ENCODE measurements around the gene ANP32B. TPM values are rescaled to one million over a fixed set of nuclear protein-coding genes. Genes with fewer than 3 reads are reported as not detected.
A peak's percentile ranks its signal among the peaks of the same experiment; 100 is the strongest.
"Not testable (repeated sequence)": the region's sequence is repeated elsewhere in the genome, so short reads cannot be mapped to it uniquely, and the experiment has no call there.

The ANP32B gene
- 277 TPM for polyA plus RNA-seq (2012; ENCODE audit: missing spikeins)

DNA sequence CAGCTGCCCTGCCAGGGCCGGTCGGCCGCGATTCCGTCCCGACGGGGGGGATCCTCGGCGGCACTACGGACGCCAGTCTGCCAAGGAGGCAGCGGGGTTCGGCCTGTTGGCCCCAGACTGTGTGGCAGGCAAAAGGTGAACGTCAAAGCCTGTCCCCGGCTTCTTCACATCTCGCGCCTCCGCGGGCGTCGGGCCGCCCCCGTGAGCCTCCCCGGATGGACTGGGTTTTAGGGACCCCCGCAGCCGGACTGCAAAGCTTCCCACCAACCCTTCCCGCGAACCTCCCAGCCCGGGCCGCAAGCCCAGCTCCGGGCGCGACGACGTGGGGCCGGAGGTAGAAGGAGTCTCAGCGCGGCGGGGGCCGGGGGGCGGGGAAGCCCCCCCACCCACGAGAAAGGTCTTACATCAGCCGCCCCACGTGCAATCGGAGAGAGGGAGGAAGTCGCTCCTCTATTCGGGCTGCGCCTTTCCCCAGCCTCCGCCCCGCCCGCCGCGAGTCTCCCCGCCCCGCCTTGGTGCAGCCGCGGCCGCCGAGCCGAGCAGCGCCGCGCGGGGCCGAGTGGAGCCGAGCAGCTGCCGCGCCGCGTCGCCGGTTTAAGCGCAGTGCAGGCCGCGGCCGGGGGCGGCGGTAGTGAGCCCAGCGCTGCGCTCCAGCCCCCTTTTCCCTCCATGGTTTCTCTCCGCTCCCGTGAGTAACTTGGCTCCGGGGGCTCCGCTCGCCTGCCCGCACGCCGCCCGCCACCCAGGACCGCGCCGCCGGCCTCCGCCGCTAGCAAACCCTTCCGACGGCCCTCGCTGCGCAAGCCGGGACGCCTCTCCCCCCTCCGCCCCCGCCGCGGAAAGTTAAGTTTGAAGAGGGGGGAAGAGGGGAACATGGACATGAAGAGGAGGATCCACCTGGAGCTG, at the start of gene ANP32B:
Gene ANP32B (plus strand): TSS at position 659 of the 906 bp plus-strand sequence. CDS start 215 bp downstream, at position 874.
- peak; percentile 97 for FAIRE-seq
- DNase-seq (ENCODE audit: insufficient read length): peak; percentile 78
- TF ChIP-seq POLR2AphosphoS5 (IDR thresholded peaks at IDR 0.05; ENCODE audit: low read depth, low read length) (peak; percentile 48; the same call in 1 of the 2 replicates), POLR2A (IDR thresholded peaks at IDR 0.05; ENCODE audit: low read depth, low read length) (no peak), TAF1 (IDR thresholded peaks at IDR 0.05; ENCODE audit: borderline replicate concordance, low read depth, low read length) (peak; percentile 48; the same call in 1 of the 2 replicates)

- DNase-seq (ENCODE audit: insufficient read length): no peak
- TF ChIP-seq TAF1 (IDR thresholded peaks at IDR 0.05; ENCODE audit: borderline replicate concordance, low read depth, low read length) (no peak), POLR2AphosphoS5 (IDR thresholded peaks at IDR 0.05; ENCODE audit: low read depth, low read length) (no peak), POLR2A (IDR thresholded peaks at IDR 0.05; ENCODE audit: low read depth, low read length) (no peak)
- no peak for FAIRE-seq
These were observed 48.6 kb upstream of the ANP32B start for GRCh38 chr9:97934321-97935115.

DNA sequence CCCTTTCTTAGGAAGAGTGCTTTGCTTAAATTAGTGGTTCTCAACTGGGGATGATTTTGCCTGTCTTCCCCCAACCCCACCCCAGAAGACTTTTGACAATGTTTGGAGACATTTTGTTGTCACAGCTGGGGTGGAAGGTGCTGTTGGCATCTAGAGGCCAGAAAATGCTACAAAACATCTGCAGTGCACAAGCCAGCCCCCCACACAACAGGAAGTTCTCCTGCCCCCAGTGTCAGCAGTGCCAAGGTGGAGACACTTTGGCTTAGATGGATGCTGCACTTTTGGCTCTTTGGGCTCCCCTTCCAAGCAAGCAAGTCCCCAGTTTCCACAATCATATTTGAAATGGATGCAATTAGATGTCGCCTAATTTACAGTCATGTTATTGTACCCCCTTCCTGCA, 47.9 kb upstream of the ANP32B start:
- no peak for TF ChIP-seq POLR2A (IDR thresholded peaks at IDR 0.05; ENCODE audit: low read depth, low read length)
- no peak for TF ChIP-seq TAF1 (IDR thresholded peaks at IDR 0.05; ENCODE audit: borderline replicate concordance, low read depth, low read length)
- no peak for TF ChIP-seq POLR2AphosphoS5 (IDR thresholded peaks at IDR 0.05; ENCODE audit: low read depth, low read length)
- DNase-seq (ENCODE audit: insufficient read length): no peak
- FAIRE-seq: no peak

DNA sequence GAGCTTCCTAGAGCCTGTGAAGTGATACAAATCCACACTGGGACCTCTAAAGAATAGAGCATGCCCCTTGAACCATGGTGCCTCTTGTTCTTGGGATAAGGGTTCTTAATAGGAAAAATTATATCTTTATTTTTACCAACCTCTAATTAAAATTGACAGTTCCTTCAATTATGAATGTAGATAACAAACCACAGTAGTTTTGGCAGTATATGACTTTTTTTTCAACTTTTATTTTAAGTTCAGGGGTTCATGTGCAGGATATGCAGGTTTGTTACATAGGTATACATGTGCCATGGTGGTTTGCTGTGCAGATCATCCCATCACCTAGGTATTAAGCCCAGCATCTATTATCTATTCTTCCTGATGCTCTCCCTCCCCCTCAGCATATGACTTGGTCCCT, 46.1 kb upstream of the ANP32B start:
- TF ChIP-seq POLR2A (IDR thresholded peaks at IDR 0.05; ENCODE audit: low read depth, low read length) (no peak), TAF1 (IDR thresholded peaks at IDR 0.05; ENCODE audit: borderline replicate concordance, low read depth, low read length) (no peak), POLR2AphosphoS5 (IDR thresholded peaks at IDR 0.05; ENCODE audit: low read depth, low read length) (no peak)
- FAIRE-seq (no peak), DNase-seq (ENCODE audit: insufficient read length) (no peak)

DNA sequence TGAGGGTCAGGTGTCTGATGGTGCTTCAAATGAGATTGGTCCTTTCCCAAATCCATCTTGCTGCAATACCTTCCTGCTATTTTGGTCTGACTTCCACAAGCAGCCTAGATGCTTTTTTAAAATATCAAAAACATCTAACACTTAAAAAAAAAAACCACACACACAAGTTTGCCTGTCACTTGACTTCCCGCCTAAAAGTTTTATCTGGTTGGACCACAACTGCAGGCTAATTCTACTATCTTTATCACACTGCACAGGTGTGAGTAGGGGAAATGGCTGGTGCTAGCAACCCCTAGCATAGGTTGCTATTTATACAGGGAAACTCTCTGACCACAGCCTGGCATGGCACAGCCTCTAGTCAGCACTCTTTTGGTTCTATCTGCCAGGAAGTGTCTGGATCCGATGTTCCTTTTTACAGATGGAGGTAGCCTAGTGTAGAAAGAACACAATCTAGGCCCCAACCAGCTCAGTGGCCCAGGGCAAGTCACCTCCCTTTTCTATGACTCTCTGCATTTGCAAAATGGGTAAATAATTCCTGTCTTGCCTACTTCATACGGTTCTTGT, 45.0 kb upstream of the ANP32B start, which contains the start of gene HEMGN:
Gene HEMGN (minus strand): TSS at position 92 of the 564 bp plus-strand sequence. CDS start 36 bp downstream, at position 56.
- no peak for TF ChIP-seq TAF1 (IDR thresholded peaks at IDR 0.05; ENCODE audit: borderline replicate concordance, low read depth, low read length)
- no peak for TF ChIP-seq POLR2A (IDR thresholded peaks at IDR 0.05; ENCODE audit: low read depth, low read length)
- TF ChIP-seq POLR2AphosphoS5 (IDR thresholded peaks at IDR 0.05; ENCODE audit: low read depth, low read length): no peak
- FAIRE-seq (peak; percentile 76), DNase-seq (ENCODE audit: insufficient read length) (no peak)

DNA sequence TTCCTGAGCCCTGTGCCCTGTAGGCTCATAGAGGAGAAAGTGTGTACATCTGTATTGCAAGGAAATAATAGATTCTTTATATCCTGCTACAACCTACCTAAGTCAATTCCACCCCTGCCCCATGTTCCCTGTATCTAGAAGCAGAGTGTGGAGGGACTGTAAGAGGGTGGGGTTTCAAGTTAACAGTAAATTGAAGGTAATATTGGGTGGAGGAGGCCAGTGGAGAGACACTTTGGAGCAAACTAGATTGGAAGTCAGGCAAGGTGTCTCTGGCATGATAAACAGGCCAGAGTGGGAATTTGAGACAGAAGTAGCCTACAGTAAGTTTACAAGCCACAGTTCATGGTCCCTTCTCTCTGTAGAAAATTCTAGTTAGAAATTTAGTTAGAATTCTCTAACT, 42.9 kb upstream of the ANP32B start:
- TF ChIP-seq POLR2A (IDR thresholded peaks at IDR 0.05; ENCODE audit: low read depth, low read length) (no peak), TAF1 (IDR thresholded peaks at IDR 0.05; ENCODE audit: borderline replicate concordance, low read depth, low read length) (no peak), POLR2AphosphoS5 (IDR thresholded peaks at IDR 0.05; ENCODE audit: low read depth, low read length) (no peak)
- no peak for DNase-seq (ENCODE audit: insufficient read length)
- no peak for FAIRE-seq

GRCh38 chr9:97940741-97941140, 42.4 kb upstream of the ANP32B start:
- no peak for TF ChIP-seq TAF1 (IDR thresholded peaks at IDR 0.05; ENCODE audit: borderline replicate concordance, low read depth, low read length)
- no peak for TF ChIP-seq POLR2A (IDR thresholded peaks at IDR 0.05; ENCODE audit: low read depth, low read length)
- no peak for TF ChIP-seq POLR2AphosphoS5 (IDR thresholded peaks at IDR 0.05; ENCODE audit: low read depth, low read length)
- FAIRE-seq: no peak
- DNase-seq (ENCODE audit: insufficient read length): no peak

DNA sequence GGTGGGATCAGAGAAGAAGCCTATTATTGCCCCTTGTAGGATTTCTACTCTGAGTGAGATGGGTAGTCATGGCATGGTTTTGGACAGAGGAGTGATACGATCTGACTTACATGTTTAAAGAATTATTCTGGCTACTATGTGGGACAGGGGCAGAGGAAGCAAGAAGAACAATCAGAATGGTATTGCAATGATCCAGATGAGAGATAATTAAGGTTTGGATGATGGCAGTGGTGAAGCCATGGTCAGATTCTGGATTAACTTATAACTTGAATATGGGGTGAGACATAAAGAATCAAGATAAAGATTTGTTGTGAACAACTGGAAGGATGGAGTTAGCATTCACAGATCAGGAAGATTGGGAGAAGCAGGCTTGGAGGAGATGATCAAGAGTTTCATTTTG, 41.8 kb upstream of the ANP32B start:
- no peak for DNase-seq (ENCODE audit: insufficient read length)
- TF ChIP-seq POLR2AphosphoS5 (IDR thresholded peaks at IDR 0.05; ENCODE audit: low read depth, low read length): no peak
- TF ChIP-seq POLR2A (IDR thresholded peaks at IDR 0.05; ENCODE audit: low read depth, low read length): no peak
- TF ChIP-seq TAF1 (IDR thresholded peaks at IDR 0.05; ENCODE audit: borderline replicate concordance, low read depth, low read length): no peak
- FAIRE-seq: peak; percentile 60

- TF ChIP-seq POLR2A (IDR thresholded peaks at IDR 0.05; ENCODE audit: low read depth, low read length) (no peak), TAF1 (IDR thresholded peaks at IDR 0.05; ENCODE audit: borderline replicate concordance, low read depth, low read length) (no peak), POLR2AphosphoS5 (IDR thresholded peaks at IDR 0.05; ENCODE audit: low read depth, low read length) (no peak)
- FAIRE-seq: no peak
- DNase-seq (ENCODE audit: insufficient read length): no peak
These were observed 39.8 kb upstream of the ANP32B start for GRCh38 chr9:97943308-97943855.

GRCh38 chr9:97944612-97945011, 38.5 kb upstream of the ANP32B start:
- no peak for FAIRE-seq

GRCh38 chr9:97945470-97945869, 37.7 kb upstream of the ANP32B start:
- FAIRE-seq; DNase-seq (ENCODE audit: insufficient read length): not testable (repeated sequence)

More at GRCh38 chr9:97944612-97945011, 38.5 kb upstream of the ANP32B start:
- TF ChIP-seq POLR2AphosphoS5 (IDR thresholded peaks at IDR 0.05; ENCODE audit: low read depth, low read length) (no peak), POLR2A (IDR thresholded peaks at IDR 0.05; ENCODE audit: low read depth, low read length) (no peak), TAF1 (IDR thresholded peaks at IDR 0.05; ENCODE audit: borderline replicate concordance, low read depth, low read length) (no peak)
- no peak for DNase-seq (ENCODE audit: insufficient read length)

GRCh38 chr9:97947094-97947493, 36.0 kb upstream of the ANP32B start:
- FAIRE-seq; DNase-seq (ENCODE audit: insufficient read length): not testable (repeated sequence)

GRCh38 chr9:97950873-97951272, 32.3 kb upstream of the ANP32B start:
- DNase-seq (ENCODE audit: insufficient read length); FAIRE-seq: not testable (repeated sequence)
